NCI-H187 (cell line): ENCODE results near the gene GDI1.
"Not testable (repeated sequence)": the region's sequence is repeated elsewhere in the genome, so short reads cannot be mapped to it uniquely, and the experiment has no call there.

ENCODE experiments used
- DNase-seq, 2 experiments: peaks; one replicate each; lab custom pipeline; 2025; lab: John Stamatoyannopoulos, UW

The GDI1 gene

DNA sequence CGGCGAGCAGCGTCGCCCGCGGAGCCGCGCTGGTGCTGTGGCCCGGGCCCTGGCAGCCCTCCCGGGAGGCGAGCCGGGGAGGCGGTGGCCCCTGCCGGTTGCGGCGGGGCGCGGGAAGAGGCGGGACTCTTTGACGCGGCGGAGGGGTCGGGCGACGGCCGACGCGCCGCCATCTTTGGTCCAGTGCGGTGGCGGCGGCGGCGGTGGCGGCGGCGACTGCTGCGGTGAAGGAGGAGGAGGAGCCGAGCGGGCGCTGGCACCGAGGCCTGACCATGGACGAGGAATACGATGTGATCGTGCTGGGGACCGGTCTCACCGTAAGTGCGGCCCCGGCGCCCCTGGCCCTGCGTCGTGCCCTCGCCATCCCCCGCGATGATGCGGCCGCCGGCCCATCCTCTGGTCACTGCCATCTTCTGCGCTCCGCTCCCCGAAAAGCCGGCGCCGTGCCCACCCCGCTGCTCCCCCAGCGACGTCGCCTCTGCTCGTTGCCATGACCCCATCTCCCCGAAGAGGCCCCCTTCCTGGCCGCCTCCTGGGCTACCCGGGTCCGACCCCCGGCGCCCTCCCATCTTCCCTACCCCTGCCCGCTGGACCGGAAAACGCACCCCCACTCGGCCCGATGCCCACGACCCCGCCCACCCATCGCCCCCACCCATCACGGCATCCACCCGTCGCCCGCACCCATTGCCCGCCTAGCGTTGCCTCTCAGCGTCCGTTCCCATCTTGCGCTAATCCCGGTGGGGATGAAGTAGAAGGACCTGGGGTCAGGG lies at the start of gene GDI1:
Gene GDI1 (plus strand): TSS at position 172 of the 770 bp plus-strand sequence. CDS start 101 bp downstream, at position 273.
- peak; percentile 43 to 66 for DNase-seq

DNA sequence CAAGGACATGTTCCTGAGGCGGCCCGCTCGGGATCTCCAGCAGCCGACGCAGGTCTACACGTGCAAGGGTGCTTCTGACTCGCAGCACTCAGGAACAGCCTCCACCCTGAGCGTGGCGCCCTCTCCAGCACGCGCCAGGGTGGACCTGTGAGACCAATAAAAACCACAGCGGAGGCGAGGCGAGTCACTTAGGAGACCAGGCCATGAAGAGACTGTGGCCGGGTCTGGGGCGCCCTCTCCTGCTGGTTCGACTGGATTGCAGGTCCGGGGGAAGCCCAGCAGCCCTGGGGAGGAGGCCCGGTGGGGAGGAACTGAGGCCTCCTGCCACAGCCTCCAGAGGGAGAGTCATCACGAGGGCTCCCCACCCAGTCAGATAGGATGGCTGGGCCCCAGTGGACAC lies 48.9 kb upstream of the GDI1 start:
- not testable (repeated sequence) for DNase-seq

DNA sequence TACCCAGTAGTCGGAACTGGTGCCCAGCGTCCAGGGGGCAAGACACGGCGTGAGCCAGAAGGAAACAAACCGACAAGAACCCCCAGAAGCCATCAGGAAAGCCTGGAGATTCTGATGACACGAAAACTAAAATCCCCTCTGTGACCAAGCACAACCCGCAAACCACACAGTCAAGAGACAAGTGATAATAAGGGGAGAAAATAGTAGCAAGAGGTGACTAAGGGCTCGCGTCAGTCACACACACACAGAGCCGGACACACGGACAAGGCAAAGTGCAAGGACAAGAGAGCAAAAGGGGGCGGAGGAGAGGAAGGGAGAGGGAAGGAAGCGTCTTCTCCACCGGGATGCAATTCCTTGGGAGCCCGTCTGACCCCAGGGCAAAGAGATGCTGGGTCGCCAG lies 48.3 kb upstream of the GDI1 start:
- DNase-seq = not testable (repeated sequence)

DNA sequence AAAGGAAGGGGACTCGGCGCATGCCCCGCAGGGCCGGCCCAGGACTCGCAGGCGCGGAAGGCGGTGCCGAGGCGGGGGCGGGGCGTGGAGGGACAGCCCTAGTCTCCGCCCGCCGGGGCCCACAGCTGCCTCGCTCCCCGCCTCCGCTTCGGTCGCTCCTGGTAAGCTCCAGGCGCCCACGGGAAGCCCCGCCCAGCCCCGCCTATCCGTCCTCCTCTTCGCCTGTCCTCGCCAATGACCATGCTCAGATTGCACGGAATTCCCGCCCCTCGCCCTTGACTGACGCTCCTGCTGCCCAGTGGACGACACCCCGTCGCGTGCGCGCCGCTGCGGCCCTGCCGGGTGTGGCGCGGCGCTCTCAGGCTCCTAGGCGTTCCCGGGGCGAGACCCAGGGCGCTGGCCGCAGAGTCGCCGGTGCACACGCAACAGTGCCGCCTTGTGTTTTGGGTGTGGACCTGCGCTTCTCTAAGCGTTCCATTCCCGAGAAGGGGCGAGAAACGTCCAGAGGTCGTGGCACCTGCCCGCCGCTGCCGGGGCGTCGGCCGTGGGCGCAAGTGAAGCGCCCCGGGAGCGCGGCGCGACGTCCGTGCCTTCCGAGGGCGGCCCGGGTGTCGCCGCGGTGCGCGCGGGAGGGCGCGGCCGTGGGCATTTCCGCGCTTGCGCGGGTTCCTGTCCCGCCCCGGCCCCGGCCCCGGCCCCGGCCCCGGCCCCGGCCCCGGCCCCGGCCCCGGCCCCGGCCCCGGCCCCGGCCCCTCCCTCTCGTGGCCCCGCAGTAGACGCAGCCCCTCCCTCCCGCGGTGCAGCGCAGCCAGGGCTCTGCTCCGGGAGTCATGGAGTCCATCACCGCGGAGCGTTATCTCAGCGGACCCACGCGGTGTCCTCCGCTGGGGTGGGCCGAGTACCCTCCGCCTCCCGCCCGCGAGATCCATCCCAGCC lies 46.9 kb upstream of the GDI1 start:
- DNase-seq = not testable (repeated sequence)

DNA sequence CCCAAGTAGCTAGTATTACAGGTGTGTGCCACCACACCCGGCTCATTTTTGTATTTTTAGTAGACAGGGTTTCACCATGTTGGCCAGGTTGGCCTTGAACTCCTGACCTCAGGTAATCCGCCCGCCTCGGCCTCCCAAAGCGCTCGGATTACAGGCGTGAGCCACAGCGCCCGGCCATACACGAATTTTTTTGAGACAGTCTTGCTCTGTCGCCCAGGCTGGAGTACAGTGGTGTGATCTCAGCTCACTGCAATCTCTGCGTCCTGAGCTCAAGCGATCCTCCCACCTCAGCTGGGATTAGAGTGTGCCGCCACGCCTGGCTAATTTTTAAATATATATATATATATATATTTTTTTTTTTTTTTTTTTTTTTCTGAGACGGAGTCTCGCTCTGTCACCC lies 40.6 kb upstream of the GDI1 start:
- not testable (repeated sequence) for DNase-seq

DNA sequence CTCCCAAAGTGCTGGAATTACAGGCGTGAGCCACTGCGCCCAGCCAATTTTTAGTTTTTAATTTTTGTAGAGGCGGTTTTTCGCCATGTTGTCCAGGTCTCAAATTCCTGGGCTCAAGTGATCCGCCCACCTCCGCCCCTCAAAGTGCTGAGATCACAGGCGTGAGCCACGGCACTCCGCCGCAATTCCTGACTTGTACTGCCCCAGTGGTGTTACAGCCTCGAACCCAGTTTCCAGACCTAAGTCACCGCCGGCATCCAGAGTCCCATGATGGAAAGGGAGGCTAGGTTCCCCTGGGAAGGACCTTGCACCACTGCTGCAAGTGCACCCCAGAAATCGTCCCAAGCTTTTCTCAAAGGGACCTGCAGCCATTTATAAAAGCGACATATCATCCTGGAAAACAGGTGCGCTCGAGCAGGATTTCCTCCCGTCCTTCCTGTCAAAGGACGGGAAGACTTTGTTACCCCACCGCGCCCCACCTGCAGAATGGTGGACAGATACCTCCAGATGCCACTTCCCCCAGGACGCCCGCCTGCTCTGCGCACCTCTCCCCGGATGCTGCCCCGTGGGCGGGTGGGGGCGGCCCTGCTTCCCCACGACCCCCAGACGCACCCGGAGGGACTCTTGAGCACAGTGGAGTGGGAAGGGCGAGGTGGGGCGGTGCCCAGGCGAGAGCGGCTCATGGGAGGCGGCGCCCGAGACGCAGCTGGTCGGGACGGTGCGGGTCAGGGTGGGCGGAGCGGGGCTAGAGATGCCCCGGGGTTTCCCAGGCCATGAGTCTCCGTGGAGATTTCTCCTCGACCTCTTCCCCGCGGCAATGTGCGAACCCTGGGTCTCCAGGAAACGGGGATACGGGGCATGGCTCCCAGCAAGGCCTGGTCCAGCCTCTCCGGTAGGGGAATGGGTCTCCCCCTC lies 39.7 kb upstream of the GDI1 start:
- peak in 1 of 2 experiments; percentile 36 for DNase-seq

DNA sequence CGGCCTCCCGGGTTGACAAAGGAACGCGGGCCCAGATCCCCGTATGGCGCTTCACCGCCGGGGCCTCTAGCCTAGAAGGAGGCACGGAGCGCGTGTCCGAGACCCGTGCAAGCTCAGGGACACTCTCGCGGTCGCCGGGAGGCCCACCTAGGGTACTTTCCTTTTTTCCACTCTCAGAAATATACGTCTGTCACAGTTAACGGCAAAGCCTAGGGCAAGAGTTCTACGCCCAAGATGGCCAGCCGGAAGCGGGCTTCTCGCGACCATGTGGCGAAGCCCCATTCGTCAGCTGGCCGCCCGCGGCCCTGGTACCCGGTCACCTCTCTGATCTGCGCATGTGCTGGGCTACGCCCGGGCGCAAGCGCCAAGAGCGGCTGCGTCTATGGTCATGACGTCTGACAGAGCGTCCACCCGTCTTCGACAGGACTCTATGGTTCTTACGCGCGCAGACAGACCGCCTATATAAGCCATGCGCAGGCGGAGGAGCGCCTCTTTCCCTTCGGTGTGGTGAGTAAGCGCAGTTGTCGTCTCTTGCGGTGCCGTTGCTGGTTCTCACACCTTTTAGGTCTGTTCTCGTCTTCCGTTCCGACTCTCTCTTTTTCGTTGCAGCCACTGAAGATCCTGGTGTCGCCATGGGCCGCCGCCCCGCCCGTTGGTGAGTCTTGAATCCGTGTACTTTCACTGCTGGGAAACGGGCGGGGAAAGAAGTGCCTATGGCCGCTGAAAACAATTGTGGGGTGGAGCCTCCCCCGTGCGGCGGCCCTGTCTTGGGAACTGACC lies 38.9 kb upstream of the GDI1 start, which contains the start of gene RPL10:
Gene RPL10 (plus strand): TSS at position 490 of the 780 bp plus-strand sequence. CDS start 143 bp downstream, at position 633.
- peak; percentile 97 for DNase-seq

DNA sequence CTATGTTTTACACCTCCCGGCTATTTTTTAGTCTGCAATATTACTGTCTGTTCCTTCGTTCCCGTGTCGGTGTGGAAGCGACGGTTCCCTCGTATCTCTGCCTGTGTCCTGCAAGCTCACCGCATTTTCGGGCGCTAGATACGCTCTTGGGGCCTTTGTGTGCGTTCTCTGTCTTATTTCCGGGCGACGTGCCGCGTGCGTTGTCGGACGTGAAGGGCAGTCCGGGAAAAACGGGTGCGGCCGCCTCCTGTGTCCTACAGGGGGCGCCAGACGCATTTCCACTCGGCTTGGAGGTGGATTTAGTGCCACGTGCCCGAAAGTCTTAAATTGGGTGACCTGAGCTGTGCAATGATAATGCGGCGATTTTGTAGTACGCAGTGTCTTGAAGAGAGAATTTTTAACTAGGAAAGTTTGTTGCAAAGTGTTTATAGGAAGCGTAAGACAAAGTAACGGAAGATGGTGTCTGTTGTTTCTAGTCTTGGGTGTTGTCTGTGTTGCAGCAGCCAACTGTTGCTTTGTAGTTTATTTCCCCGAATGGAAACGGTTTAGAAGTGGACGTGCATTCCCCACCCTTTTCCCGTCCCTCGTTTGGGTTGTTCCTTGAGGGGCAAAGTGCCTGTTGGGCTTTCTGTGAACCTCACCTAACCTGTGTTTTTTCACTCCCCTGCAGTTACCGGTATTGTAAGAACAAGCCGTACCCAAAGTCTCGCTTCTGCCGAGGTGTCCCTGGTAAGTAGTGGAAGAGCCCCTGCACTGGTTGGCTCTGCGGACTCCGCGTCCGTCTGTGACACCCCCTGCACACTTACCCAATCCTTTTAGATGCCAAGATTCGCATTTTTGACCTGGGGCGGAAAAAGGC lies 38.1 kb upstream of the GDI1 start:
- DNase-seq = peak; percentile 61 to 74

DNA sequence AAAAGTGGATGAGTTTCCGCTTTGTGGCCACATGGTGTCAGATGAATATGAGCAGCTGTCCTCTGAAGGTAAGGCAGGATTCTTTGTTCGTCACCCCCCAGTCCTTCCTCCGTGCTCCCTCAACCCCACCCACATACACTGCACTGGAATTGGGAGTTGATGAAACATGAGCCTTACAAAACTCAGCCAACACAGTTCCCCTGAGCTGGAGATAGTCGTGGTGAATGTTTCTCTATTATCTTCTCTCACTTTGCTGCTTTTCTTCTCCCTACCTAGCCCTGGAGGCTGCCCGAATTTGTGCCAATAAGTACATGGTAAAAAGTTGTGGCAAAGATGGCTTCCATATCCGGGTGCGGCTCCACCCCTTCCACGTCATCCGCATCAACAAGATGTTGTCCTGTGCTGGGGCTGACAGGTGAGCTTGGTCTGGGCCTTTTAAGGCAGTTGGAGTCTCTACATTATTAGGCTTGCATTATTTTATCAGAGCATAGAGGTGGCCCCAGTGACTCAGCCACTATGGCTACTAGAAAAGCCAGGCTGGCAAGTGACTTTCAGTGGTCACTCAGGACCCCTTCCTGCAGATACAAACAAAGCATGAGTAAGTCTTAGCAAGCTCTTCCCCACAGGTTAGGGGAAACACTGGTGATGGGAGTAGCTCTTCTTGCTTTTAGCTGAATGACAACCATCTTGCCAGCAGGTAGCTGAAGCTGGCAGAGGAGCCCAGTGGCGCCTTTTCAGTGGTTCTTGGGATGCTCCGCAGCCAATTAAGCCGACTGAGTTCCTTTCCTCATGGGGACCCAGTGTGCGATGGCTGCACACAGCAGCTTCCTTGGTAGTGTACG lies 37.2 kb upstream of the GDI1 start:
- no peak for DNase-seq

DNA sequence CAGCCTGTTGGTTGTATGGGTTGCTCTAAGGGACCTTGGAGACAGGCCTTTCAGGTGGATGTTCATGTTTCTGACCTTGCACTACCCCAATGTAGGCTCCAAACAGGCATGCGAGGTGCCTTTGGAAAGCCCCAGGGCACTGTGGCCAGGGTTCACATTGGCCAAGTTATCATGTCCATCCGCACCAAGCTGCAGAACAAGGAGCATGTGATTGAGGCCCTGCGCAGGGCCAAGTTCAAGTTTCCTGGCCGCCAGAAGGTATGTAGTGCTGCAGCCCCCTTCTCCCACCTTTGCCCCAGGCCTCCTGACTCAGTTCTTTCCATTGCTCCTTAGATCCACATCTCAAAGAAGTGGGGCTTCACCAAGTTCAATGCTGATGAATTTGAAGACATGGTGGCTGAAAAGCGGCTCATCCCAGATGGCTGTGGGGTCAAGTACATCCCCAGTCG lies 36.6 kb upstream of the GDI1 start:
- not testable (repeated sequence) for DNase-seq

DNA sequence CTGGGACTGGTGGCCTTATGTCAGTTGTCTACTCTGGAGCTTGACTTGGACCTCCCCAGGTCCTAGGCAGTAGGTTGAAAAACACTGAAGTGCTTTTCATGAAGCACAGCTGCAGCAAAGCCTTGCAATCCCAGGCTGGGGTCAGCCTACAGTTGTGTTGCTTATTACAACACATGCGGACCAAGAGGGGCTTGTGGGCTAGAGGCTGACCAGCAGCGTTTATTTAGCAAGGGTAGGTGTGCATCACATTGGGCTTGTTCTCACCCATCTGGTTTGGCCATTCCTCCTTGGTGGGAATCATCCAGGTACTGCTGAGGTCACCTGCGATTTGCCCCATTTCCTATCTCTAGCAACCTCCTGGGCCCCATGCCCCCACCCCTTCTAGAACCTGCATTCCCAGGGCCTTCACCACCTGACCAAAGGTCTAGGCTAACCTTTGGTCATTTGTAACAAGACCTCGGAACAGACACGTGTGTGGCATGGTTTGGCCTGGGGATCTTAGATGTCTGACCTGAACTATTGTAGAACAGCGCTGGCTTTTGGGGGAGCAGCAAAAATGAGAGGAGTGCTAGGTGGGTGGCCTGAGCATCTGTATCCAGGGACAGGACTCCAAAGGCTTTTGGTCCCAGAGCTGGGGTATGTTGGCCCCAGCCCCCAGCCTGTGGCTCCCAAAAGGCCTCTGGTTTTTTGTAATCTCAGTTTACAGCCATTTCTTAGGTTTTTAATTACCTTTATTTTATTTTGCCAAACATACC lies 35.7 kb upstream of the GDI1 start:
- DNase-seq = no peak

DNA sequence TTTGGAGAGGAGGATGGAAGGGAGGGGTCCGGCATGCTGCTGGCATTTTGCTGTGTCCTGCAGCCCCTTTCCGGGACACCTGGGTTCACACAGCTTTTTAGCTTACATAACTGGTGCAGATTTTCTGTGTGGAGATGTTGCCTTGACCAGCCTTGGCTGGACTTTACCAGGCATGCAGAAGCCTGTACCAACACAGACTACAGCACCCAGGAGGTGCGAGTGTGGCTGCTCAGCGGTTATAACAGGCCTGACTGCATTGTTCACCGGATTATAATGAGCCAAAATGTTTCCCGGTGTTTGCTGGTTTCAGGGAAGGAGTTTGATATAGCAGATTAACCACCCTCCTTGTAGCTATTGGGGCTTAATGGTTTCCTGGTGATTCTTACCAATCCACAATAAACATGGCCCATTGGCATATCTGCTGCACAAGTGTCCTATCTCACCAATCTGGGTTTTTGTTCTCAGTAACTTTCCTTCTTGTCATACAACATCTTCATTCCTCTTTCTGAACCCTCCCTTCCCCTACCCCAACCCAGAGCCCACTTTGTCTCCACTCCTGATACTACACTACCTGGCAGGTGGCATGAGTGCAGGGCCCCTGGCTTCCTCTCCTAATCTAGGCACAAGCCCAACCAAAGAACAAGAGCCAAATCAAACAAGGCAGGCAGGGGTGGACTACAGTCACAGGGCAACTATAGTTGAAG lies 34.9 kb upstream of the GDI1 start:
- DNase-seq = no peak

DNA sequence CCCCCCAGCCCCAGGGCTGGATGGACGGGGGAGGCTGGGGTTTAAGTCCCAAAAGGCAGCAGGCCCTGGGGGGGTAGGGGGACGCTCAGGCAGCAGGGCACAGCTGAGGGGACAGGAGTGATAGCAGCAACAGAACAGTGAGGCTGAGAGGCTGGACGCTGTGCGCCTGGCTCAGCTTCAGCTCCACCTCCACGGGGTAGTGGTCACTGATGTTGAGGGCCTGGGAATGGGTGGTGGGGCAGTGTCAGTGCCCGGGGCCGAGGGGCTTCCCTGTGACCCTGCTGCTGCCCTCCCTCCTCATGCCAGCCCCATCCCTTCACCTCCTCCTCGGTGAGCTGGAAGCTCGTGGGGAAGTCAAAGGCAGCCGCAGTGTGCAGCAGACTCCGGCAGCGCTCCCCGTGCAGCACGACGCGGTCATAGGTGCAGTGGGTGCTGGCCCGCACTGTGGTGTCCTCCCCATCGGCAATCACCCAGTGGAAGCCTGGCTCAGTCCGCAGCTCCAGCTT lies 34.3 kb upstream of the GDI1 start:
- DNase-seq = no peak

DNA sequence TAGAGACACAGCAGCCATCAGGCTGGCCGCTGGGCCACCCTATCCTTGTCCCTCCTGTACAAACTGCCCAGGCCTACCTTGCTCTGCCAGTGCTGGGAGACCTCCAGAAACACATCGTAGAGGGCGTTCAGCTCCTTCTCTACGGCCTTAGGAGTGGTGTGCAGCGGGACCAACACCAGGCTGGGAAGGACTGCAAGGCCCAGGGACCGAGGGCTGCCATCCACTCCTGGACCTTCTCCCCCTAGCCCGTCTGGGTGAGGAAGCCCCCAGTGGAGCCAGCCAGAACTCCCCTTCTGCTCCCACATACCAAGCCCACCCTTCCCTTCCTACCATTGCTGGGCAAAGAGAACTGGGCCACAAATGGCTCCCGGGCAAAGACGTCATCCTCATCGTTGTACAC lies 33.8 kb upstream of the GDI1 start:
- no peak for DNase-seq

DNA sequence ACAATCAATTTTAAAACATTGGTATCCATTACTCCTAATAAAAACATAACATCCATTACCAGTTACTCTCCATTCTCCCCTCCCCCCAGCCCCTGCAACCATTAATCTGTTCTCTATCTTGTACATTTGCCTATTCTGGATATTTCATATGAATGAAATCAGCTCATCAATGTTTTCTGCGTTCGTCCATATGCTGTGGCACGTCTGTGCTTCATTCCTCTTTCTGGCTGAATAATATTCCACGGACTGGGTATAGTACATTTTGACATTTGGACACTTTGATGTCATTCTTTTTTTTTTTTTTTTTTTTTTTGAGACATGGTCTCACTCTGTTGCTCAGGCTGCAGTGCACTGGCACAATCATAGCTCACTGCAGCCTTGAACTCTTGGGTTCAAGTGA lies 33.1 kb upstream of the GDI1 start:
- DNase-seq = no peak

DNA sequence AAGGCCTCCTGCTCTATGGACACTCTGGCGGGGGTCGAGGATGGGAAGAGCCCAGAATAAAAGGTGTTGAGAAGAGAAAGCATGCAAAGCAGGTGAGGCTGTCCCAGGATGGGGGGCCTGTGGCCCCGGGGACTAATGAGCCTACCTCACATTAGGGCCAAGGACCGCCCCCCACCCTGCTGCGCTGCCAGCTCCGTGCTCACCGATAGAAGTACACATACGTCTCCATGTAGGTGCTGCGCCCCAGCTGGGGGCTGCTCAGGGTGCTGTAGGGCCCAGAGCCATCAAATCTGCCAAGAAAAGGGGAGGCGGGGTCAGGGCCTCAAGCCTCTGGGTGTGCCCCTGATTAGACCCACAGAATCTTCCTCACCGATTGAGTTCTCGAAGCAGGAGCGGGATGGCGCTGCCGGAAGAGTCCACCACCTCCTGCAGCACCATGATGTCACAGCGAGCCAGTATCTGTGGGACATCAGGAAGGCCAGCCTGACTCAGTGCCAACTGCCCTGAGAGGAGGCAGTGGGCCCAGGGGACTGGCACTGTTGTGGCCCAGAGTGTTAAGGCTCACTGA lies 32.2 kb upstream of the GDI1 start:
- DNase-seq = no peak

DNA sequence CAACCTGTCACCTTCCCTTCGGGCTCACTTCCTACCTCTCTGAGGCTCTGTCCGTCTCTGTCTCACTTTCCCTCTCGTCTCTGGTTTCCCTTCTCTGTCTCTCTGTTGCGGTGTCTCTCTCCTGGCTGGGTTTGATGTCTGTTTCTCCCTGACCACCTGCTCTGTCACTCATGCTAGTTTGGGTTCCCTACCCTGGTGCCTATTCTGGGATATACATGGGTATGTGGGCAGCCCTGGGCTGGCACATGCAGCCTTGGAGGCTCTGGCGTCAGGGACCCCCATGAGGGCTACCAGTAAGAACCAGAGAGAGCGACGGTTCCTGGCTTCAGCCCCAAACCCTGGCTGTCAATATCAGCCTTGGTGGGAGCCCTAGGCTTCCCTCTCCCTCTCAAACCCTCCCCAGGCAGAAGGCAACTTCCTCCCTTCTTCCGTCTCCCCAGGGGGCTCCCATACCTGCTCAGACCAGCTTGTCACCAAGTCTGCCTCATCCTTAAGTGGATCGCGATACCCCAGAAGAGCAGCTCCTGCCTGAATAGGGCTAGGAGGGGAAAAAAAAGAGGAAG lies 28.2 kb upstream of the GDI1 start:
- no peak for DNase-seq
